ENCODE data around the gene ALDH1L1.
"Not testable (repeated sequence)": the region's sequence is repeated elsewhere in the genome, so short reads cannot be mapped to it uniquely, and the experiment has no call there.

Gene ALDH1L1

GRCh38 chr3:126067959-126068358 is 112.4 kb downstream of the ALDH1L1 start:
- no peak overlapping the region for H3K4me3 ChIP-seq (ENCODE audit: low read length)
- TF ChIP-seq, protein P1, sequence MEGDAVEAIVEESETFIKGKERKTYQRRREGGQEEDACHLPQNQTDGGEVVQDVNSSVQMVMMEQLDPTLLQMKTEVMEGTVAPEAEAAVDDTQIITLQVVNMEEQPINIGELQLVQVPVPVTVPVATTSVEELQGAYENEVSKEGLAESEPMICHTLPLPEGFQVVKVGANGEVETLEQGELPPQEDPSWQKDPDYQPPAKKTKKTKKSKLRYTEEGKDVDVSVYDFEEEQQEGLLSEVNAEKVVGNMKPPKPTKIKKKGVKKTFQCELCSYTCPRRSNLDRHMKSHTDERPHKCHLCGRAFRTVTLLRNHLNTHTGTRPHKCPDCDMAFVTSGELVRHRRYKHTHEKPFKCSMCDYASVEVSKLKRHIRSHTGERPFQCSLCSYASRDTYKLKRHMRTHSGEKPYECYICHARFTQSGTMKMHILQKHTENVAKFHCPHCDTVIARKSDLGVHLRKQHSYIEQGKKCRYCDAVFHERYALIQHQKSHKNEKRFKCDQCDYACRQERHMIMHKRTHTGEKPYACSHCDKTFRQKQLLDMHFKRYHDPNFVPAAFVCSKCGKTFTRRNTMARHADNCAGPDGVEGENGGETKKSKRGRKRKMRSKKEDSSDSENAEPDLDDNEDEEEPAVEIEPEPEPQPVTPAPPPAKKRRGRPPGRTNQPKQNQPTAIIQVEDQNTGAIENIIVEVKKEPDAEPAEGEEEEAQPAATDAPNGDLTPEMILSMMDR (conservative IDR thresholded peaks at IDR 0.05; ENCODE audit: low read length) = no peak
- DNase-seq (ENCODE audit: low read depth) = no peak

DNA sequence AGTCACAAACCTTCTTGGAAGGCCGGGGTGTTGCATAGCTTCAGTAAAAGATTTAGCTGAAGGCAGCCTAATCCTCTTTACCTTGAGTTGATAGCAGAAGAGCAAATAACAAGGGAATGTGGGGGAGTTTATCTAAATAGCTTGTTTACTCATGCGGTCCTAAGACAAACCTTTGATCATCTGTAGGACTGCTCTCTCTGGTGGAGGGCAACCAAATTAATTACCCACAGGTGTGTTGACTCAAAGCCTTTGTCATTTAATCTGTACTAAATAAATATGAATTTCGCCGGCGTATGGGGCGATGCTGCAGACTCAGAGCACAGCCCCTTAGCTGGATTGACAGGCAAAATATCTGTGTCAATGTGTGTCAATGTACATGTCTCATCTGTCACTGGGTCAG is 113.7 kb downstream of the ALDH1L1 start:
- H3K4me3 ChIP-seq (ENCODE audit: low read length); DNase-seq (ENCODE audit: low read depth): not testable (repeated sequence)

DNA sequence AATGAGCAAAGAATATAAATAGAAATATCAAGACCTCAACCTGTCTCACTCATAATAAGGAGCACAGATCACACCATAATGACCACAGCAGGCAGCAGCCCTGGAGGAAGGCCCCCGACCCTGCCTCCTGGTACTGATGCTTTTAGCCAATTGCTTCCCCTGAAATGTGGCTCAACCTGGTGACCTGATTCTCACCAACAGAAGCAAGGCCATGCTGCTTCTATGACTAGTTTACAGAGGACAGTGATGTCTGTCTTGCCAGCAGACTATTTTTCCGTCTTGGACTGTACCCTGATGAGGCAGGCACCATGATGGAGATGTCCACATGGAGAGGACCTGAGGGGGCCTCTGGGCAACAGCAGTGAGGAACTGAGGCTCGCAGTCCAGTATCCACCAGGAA is 114.5 kb downstream of the ALDH1L1 start:
- TF ChIP-seq, protein P1 (conservative IDR thresholded peaks at IDR 0.05; ENCODE audit: low read length) = no peak
- H3K4me3 ChIP-seq (ENCODE audit: low read length) = no peak overlapping the region
- no peak for DNase-seq (ENCODE audit: low read depth)

DNA sequence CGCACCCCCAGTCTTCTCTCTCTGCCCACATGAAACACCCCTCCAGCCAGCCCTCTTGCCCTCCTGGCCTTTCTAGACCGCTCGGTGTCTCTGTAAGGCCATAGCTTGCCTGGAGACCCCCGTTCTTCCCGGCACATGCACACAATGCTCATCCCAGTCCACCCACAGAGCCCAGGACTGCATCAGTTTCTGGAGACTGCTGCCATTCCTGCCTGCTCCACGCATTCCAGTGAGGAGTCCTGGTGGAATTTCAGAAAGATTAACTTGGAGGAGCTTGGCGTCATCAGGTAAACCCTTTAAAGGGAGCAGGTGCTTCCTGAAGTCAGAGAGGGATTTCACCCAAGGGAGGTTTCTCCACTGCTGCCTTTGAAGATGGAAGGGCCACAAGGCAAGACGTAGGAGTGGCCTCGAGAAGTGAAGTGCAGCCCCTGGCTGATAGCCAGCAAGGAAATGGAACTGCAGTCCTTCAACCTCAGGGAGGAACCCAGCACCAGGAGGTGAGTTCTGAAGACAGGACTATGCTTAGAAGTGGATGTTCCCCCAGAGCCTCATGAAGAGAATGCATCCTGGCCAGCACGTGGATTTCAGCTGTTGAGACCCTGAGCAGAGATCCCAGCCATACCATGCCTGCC is 115.6 kb downstream of the ALDH1L1 start:
- no peak overlapping the region for H3K4me3 ChIP-seq (ENCODE audit: low read length)
- TF ChIP-seq, protein P1 (conservative IDR thresholded peaks at IDR 0.05; ENCODE audit: low read length) = no peak
- no peak for DNase-seq (ENCODE audit: low read depth)

GRCh38 chr3:126063358-126063965 is 116.9 kb downstream of the ALDH1L1 start:
- DNase-seq (ENCODE audit: low read depth) = no peak
- H3K4me3 ChIP-seq (ENCODE audit: low read length) = no peak overlapping the region
- TF ChIP-seq, protein P1 (conservative IDR thresholded peaks at IDR 0.05; ENCODE audit: low read length) = no peak

- TF ChIP-seq, protein P1 (conservative IDR thresholded peaks at IDR 0.05; ENCODE audit: low read length) = no peak
- no peak overlapping the region for H3K4me3 ChIP-seq (ENCODE audit: low read length)
- DNase-seq (ENCODE audit: low read depth) = no peak
Observed at GRCh38 chr3:126061301-126062032, 118.9 kb downstream of the ALDH1L1 start.

GRCh38 chr3:126060613-126061145 is 119.7 kb downstream of the ALDH1L1 start:
- TF ChIP-seq, protein P1 (conservative IDR thresholded peaks at IDR 0.05; ENCODE audit: low read length) = no peak
- no peak for DNase-seq (ENCODE audit: low read depth)
- H3K4me3 ChIP-seq (ENCODE audit: low read length) = no peak overlapping the region
